Measurements from ENCODE around the gene ODC1. TPM values are rescaled to one million over a fixed set of nuclear protein-coding genes. Genes with fewer than 3 reads are reported as not detected.

The ODC1 gene
- total and polyA plus RNA-seq, 2 experiments from 2014 or later: 23.3 to 70.3 TPM

GRCh38 chr2:10477443-10478297, 29.5 kb upstream of the ODC1 start (continued):
- TF ChIP-seq ZNF462 (CRISPR knock-in tag; IDR thresholded peaks at IDR 0.05) (no peak), REST (IDR thresholded peaks at IDR 0.05; ENCODE audit: unreplicated experiment) (no peak)

- Mint-ChIP-seq H3K36me3 (ENCODE audit: low read depth) (no peaks in the 10 kb centered on the region), H3K4me3 (no peak overlapping the region), H3K27ac (no peak overlapping the region), H3K4me1 (peaks cover 15% of the 10 kb centered on the region), H3K27me3 (ENCODE audit: insufficient read depth, low read depth, poor library complexity) (peaks cover 7% of the 10 kb centered on the region), H3K9me3 (no peaks in the 10 kb centered on the region)
- Histone ChIP-seq H3K4me3 (no peak overlapping the region), H3K27ac (ENCODE audit: low read depth) (no peak overlapping the region), H3K27me3 (ENCODE audit: insufficient read depth) (no peaks in the 10 kb centered on the region), H3K9me2 (ENCODE audit: insufficient read depth) (no peaks in the 10 kb centered on the region), H2AFZ (no peak overlapping the region), H3F3A (replicated peaks; ENCODE audit: low read depth) (no peaks in the 10 kb centered on the region), H3K36me3 (ENCODE audit: insufficient read depth) (no peaks in the 10 kb centered on the region), H3K79me2 (replicated peaks; ENCODE audit: insufficient read depth) (no peaks in the 10 kb centered on the region), H3K4me2 (no peak overlapping the region), H3K4me1 (ENCODE audit: insufficient read depth) (no peaks in the 10 kb centered on the region), H4K20me1 (replicated peaks; ENCODE audit: insufficient read depth) (no peaks in the 10 kb centered on the region)
- no peak for DNase-seq (ENCODE audit: low spot score)
- no peak for ATAC-seq
- TF ChIP-seq ETS1 (IDR thresholded peaks at IDR 0.05): no peak
- no peak for TF ChIP-seq EZH2phosphoT487 (IDR thresholded peaks at IDR 0.05; ENCODE audit: unreplicated experiment)
Observed at GRCh38 chr2:10476723-10477442, 28.8 kb upstream of the ODC1 start.
